HG02943 (cell line): ENCODE data around the gene VCP.

Experiments
- ATAC-seq: cut with Tn5 transposase; IDR thresholded peaks from one replicate; pipeline ENCODE4 v1.9.1; 2021; ENCODE audit warnings: mild to moderate bottlenecking, low read depth, moderate library complexity; ENCODE audit not compliant: unreplicated experiment

VCP gene

GRCh38 chr9:35069020-35069419 is 3.4 kb downstream of the VCP start:
- ATAC-seq = no peak

GRCh38 chr9:35067056-35067455 is 5.4 kb downstream of the VCP start:
- ATAC-seq = no peak

- ATAC-seq = no peak
These were observed 11.7 kb downstream of the VCP start for GRCh38 chr9:35060548-35061207.

- ATAC-seq = no peak
These were observed 13.0 kb downstream of the VCP start for GRCh38 chr9:35059438-35059837.

GRCh38 chr9:35057271-35057620 is 15.2 kb downstream of the VCP start:
- ATAC-seq = no peak

- ATAC-seq = no peak
These were observed 15.7 kb downstream of the VCP start for GRCh38 chr9:35056571-35057270.

- ATAC-seq = no peak
These were observed 17.4 kb downstream of the VCP start for GRCh38 chr9:35054871-35055644.

- no peak for ATAC-seq
These were observed 18.1 kb downstream of the VCP start for GRCh38 chr9:35054185-35054835.

GRCh38 chr9:35051069-35051967 is 21.1 kb downstream of the VCP start:
- no peak for ATAC-seq

GRCh38 chr9:35048511-35048910 is 23.9 kb downstream of the VCP start:
- ATAC-seq = no peak

- ATAC-seq = no peak
These were observed 28.4 kb downstream of the VCP start for GRCh38 chr9:35044071-35044470.

- ATAC-seq = no peak
These were observed 29.4 kb downstream of the VCP start for GRCh38 chr9:35042891-35043545.

GRCh38 chr9:35042081-35042604 is 30.3 kb downstream of the VCP start:
- no peak for ATAC-seq

- ATAC-seq = no peak
These were observed 36.3 kb downstream of the VCP start for GRCh38 chr9:35035851-35036701.

- no peak for ATAC-seq
These were observed 39.3 kb downstream of the VCP start for GRCh38 chr9:35033101-35033500.

GRCh38 chr9:35029852-35030251 is 42.6 kb downstream of the VCP start:
- ATAC-seq = no peak

GRCh38 chr9:35029241-35029640 is 43.2 kb downstream of the VCP start:
- ATAC-seq = no peak

GRCh38 chr9:35028341-35028740 is 44.1 kb downstream of the VCP start:
- ATAC-seq = no peak
